T-cell (primary cell): ENCODE data around the gene GBA2. TPM values are rescaled to one million over a fixed set of nuclear protein-coding genes. Genes with fewer than 3 reads are reported as not detected.

Experiments used
- ATAC-seq, 4 experiments: fragments of 200-7000 bp in 3 of 4; fragments of 150-1000 bp in 1 of 4; cut with Tn5 transposase; replicated peaks in 1 of 4; 1 replicate in 3 of 4; 2 replicates in 1 of 4; pipeline ENCODE4 v1.10.0; 2021; ENCODE audit warnings: moderate library complexity in 3 of 4, mild to moderate bottlenecking in 2 of 4, moderate number of reproducible peaks in 1 of 4
- CTCF ChIA-PET, 2 donors: fragments of 300-600 bp; sonication (Branson Sonifier 250); formaldehyde crosslinking; loops; one replicate each; lab custom pipeline; 2022; ENCODE audit warnings: antibody characterized with exemption in 2 of 2; lab: Charles Lee
- POLR2A ChIA-PET, 2 donors: fragments of 300-600 bp; sonication (Branson Sonifier 250); formaldehyde crosslinking; loops; one replicate each; lab custom pipeline; 2022; ENCODE audit warnings: antibody characterized with exemption in 2 of 2; lab: Charles Lee
- DNase-seq, 35 experiments: peaks; one replicate each; pipeline versions ENCODE4 v3.0.0 to v3.0.0-alpha.2; 2013 to 2023
- H3K27ac ChIP-seq: one replicate; pipeline ENCODE4 v1.5.1; 2013; ENCODE audit warnings: low read length
- H3K27me3 ChIP-seq, 2 experiments: replicated peaks in 1 of 2; 1 replicate in 1 of 2; 2 replicates in 1 of 2; pipeline versions ENCODE4 v1.6.1 to v1.7.0; 2013; ENCODE audit warnings: low read length in 1 of 2, mixed read lengths in 1 of 2; ENCODE audit not compliant: control insufficient read depth in 2 of 2, insufficient read depth in 2 of 2; ENCODE audit errors: extremely low read depth in 1 of 2
- H3K36me3 ChIP-seq, 2 donors: 1 replicate in 1 of 2; 2 replicates in 1 of 2; pipeline versions ENCODE4 v1.6.1 to v1.7.0; 2013; ENCODE audit warnings: low read length in 1 of 2; ENCODE audit not compliant: control insufficient read depth in 2 of 2, insufficient read depth in 1 of 2; ENCODE audit errors: extremely low read depth in 1 of 2
- H3K4me1 ChIP-seq, 2 experiments: 1 replicate in 1 of 2; 2 replicates in 1 of 2; pipeline versions ENCODE4 v1.6.1 to v1.7.0; 2013; ENCODE audit warnings: low read length in 2 of 2, mixed read lengths in 1 of 2; ENCODE audit not compliant: insufficient read depth in 2 of 2, control insufficient read depth in 1 of 2; ENCODE audit errors: extremely low read depth in 1 of 2
- H3K4me3 ChIP-seq, 2 donors: 1 replicate in 1 of 2; 2 replicates in 1 of 2; pipeline versions ENCODE4 v1.5.1 to v1.7.0; 2013; ENCODE audit warnings: mild to moderate bottlenecking in 2 of 2, low read length in 1 of 2, moderate library complexity in 1 of 2; ENCODE audit not compliant: control insufficient read depth in 1 of 2; ENCODE audit errors: extremely low read depth in 1 of 2
- H3K9me3 ChIP-seq: 2 replicates; pipeline ENCODE4 v1.7.0; 2013
- H3K27ac Mint-ChIP-seq, 2 donors: one replicate each; pipeline ENCODE4 v1.8.0; 2020 to 2021; ENCODE audit warnings: mild to moderate bottlenecking in 2 of 2, mixed read lengths in 2 of 2
- H3K27me3 Mint-ChIP-seq, 2 donors: one replicate each; pipeline ENCODE4 v1.8.0; 2021 to 2022; ENCODE audit warnings: mixed read lengths in 2 of 2
- H3K36me3 Mint-ChIP-seq: one replicate; pipeline ENCODE4 v1.8.0; 2021; ENCODE audit warnings: mixed read lengths
- H3K4me1 Mint-ChIP-seq, 3 donors: one replicate each; pipeline ENCODE4 v1.8.0; 2020 to 2022; ENCODE audit warnings: mixed read lengths in 3 of 3, mild to moderate bottlenecking in 1 of 3
- H3K4me3 Mint-ChIP-seq, 3 donors: one replicate each; pipeline ENCODE4 v1.8.0; 2020 to 2022; ENCODE audit warnings: mild to moderate bottlenecking in 3 of 3, mixed read lengths in 3 of 3, moderate library complexity in 3 of 3
- H3K9me3 Mint-ChIP-seq, 3 donors: one replicate each; pipeline ENCODE4 v1.8.0; 2020 to 2022; ENCODE audit warnings: mixed read lengths in 3 of 3
- WGBS: methylation state at CpG from one replicate; pipeline ENCODE4 v1.1.5; 2013; ENCODE audit warnings: missing lambda C conversion rate; ENCODE audit not compliant: insufficient coverage; 5-methylcytosine and 5-hydroxymethylcytosine counted together
- total RNA-seq, 35 experiments: library from RNA in 6 of 35; stranded (reverse) in 6 of 35; fragments of 120-200 nt in 1 of 35; gene quantifications; one replicate each; pipeline versions ENCODE4 v1.2.1 to v1.2.4 and lab custom pipeline; 2013 to 2026

GBA2 gene
- total RNA-seq, 5 donors from 2014 or later (not counting 1 experiment from before 2014, with no cell fraction given), result 35.4 to 63.3 (median 60.1) TPM

DNA sequence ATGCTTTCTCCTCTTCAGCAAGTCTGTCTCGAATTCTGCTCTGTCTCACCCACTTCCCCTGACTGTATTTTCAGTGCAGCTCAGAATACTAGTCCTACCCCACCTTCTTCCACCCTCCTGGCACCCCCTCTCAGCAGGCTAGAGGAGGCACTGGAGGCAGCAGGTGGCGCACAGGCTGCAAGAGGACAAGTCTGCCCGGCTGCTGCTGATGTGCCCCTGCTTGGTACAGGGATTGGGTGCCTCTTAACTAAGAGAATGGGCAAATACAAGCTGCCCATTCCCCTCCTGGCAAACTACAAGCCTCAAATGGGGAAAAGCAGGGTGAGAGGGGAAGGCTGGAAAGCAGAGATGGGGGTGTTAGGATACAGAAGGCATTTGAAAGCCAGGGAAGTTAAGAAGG lies 22.1 kb downstream of the GBA2 start:
- DNase-seq, result peak in 32 of 35 experiments; percentile 23 to 68 (median 45)

DNA sequence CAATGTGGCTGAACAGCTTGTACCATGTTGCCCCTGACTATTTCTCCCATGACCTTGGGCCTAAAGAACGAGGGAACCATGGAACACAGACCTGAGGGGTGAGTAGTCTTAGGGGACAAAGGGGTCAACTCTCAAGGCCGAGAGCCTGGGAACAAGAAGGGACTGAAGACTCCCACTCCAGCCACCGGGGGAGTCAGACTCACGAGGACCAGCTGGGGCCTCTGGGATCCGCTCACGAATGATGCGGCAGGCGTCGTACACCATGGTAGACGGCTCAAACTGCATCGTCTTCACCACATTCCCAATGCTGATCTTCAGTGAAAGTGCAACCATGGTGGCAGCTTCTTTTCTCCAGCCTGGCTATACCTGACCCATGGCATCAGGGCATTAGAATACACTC lies 23.7 kb downstream of the GBA2 start:
- Histone ChIP-seq H3K9me3 (no peaks in the 10 kb centered on the region), H3K4me3 (no peak overlapping the region), H3K27me3 (no peaks in the 10 kb centered on the region), H3K4me1 (peaks cover 34 to 42% of the 10 kb centered on the region in 2 experiments), H3K36me3 (peaks cover 20 to 61% of the 10 kb centered on the region in 2 donors), H3K27ac (no peak overlapping the region)
- H3K36me3 Mint-ChIP-seq, result peaks cover 41% of the 10 kb centered on the region
- no peaks in the 10 kb centered on the region for H3K27me3 Mint-ChIP-seq
- ATAC-seq (no peak), DNase-seq (no peak)
- CTCF ChIA-PET, result interaction anchor here in 1 of 2 donors (0.9 to 1.5 kb wide), 2 partner anchors 69 to 122 kb away, joined by 3 to 4 read pairs; no protein-coding TSS in a partner anchor
- H3K9me3 Mint-ChIP-seq, result no peaks in the 10 kb centered on the region
- POLR2A ChIA-PET, result interaction anchor here in 1 of 2 donors (0.5 kb wide), 1 partner anchor 1649 kb away, joined by 4 read pairs; no protein-coding TSS in a partner anchor
- no peak overlapping the region for H3K27ac Mint-ChIP-seq
- H3K4me1 Mint-ChIP-seq, result peaks cover 3 to 13% (median 7%) of the 10 kb centered on the region in 3 donors
- 98% methylated on average over 10 of the region's 11 CpGs for WGBS
- no peak overlapping the region for H3K4me3 Mint-ChIP-seq

More for the DNA sequence above, 22.1 kb downstream of the GBA2 start:
- Mint-ChIP-seq H3K9me3 (no peaks in the 10 kb centered on the region), H3K4me3 (peak overlapping the region in 2 of 3 donors; percentile 26 to 34), H3K36me3 (peaks cover 33% of the 10 kb centered on the region), H3K27ac (no peak overlapping the region), H3K4me1 (peaks cover 3 to 7% (median 6%) of the 10 kb centered on the region in 3 donors), H3K27me3 (no peaks in the 10 kb centered on the region)
- CTCF ChIA-PET, result interaction anchor here (0.6 to 2.5 kb wide), 6 partner anchors 21 to 123 kb away, joined by 3 to 10 read pairs (median 4); partner anchors contain the start of genes CCDC107 (in 1 of the 2), GBA2 (in 1 of the 2), RGP1 (in 1 of the 2) and RMRP (in 1 of the 2)
- H3K9me3 ChIP-seq, result no peaks in the 10 kb centered on the region
- ATAC-seq, result peak; percentile 61 to 72 (median 64)
- H3K27me3 ChIP-seq, result no peaks in the 10 kb centered on the region
- H3K27ac ChIP-seq, result peak overlapping the region; percentile 33
- peaks cover 43 to 54% of the 10 kb centered on the region in 2 experiments for H3K4me1 ChIP-seq
- 0% methylated on average over 1 of the region's 3 CpGs for WGBS
- H3K4me3 ChIP-seq, result no peak overlapping the region
- peaks cover 18 to 46% of the 10 kb centered on the region in 2 donors for H3K36me3 ChIP-seq
- POLR2A ChIA-PET, result no interaction called here

DNA sequence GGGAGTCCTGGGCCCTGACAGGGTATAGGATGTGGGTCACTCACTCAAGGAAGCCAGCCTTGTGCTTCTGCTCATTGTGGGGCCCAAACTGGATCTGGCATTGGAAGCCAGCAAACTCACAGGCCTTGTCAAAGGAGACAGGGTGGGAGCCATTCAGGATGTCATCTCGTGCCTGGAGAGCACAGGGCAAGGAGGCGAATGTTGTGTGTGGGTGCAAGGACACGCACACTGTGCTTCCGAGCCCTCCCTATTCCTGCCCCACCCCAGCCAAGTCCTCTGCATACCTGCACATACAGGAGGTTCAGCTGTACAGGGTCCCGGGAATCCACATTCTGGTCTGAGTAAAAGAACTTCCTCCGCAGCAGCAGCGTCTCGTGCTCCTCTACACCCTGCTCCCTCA lies 25.1 kb downstream of the GBA2 start:
- POLR2A ChIA-PET, result no interaction called here
- 100% methylated on average over 4 of the region's 8 CpGs for WGBS
- H3K36me3 Mint-ChIP-seq, result peaks cover 50% of the 10 kb centered on the region
- ATAC-seq (no peak), DNase-seq (no peak)
- Histone ChIP-seq H3K36me3 (peaks cover 32 to 76% of the 10 kb centered on the region in 2 donors), H3K27me3 (no peaks in the 10 kb centered on the region), H3K4me1 (peaks cover 20 to 27% of the 10 kb centered on the region in 2 experiments), H3K27ac (no peak overlapping the region), H3K4me3 (no peak overlapping the region), H3K9me3 (no peaks in the 10 kb centered on the region)
- no peaks in the 10 kb centered on the region for H3K9me3 Mint-ChIP-seq
- H3K4me3 Mint-ChIP-seq, result no peak overlapping the region
- H3K27ac Mint-ChIP-seq, result no peak overlapping the region
- H3K4me1 Mint-ChIP-seq, result peaks cover 6 to 13% (median 7%) of the 10 kb centered on the region in 3 donors
- no peaks in the 10 kb centered on the region for H3K27me3 Mint-ChIP-seq
- CTCF ChIA-PET, result no interaction called here

DNA sequence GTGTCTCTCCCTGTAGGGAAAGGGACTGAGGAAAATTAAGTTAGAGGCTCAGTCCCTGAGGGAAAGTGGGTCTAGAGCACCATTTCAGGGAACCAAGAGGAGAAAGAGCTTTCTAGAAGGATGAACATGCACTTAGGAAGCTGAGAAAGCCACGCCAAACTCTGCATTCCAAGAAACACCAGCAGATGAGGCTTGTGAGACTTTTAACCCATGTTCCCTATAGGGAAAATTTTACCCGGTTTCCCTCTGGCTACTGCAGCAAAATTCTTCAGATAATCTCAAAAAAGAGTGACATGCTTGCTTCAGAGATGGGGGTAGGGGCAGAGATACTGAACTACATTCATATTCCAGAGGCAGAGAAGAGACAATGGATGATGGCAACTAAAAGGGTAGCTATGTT lies 25.6 kb downstream of the GBA2 start:
- H3K9me3 Mint-ChIP-seq, result no peaks in the 10 kb centered on the region
- peaks cover 52% of the 10 kb centered on the region for H3K36me3 Mint-ChIP-seq
- ChIA-PET POLR2A (no interaction called here), CTCF (no interaction called here)
- H3K4me1 ChIP-seq, result peaks cover 16 to 23% of the 10 kb centered on the region in 2 experiments
- WGBS, result no CpG with 5 or more reads among the region's 2 CpGs
- no peaks in the 10 kb centered on the region for H3K27me3 Mint-ChIP-seq
- ATAC-seq (no peak), DNase-seq (no peak)
- no peak overlapping the region for H3K27ac Mint-ChIP-seq
- H3K27me3 ChIP-seq, result no peaks in the 10 kb centered on the region
- no peak overlapping the region for H3K4me3 Mint-ChIP-seq
- no peaks in the 10 kb centered on the region for H3K9me3 ChIP-seq
- no peak overlapping the region for H3K4me3 ChIP-seq
- peaks cover 6 to 13% (median 7%) of the 10 kb centered on the region in 3 donors for H3K4me1 Mint-ChIP-seq
- peaks cover 33 to 81% of the 10 kb centered on the region in 2 donors for H3K36me3 ChIP-seq
- no peak overlapping the region for H3K27ac ChIP-seq

DNA sequence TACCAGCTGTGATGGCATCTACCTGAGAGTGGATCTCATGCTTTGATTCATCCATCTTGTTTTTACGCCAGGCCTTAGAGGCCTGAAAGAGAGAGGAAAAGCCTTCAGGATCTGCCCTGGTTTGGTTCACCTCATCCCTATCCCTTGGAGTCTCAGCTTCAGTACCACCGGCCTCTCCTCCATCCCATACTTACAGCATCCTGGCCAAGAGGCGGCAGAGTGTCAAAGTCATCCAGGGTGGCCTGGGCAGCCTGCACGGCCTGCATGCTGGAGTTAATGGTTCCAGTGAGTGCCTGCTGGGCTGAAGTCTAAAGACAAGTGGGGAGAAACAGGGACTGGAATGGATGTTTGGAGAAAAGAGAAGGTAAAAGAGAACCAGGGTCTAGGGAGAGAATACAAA lies 29.5 kb downstream of the GBA2 start:
- peaks cover 70% of the 10 kb centered on the region for H3K36me3 Mint-ChIP-seq
- H3K27ac Mint-ChIP-seq, result no peak overlapping the region
- H3K4me1 ChIP-seq, result no peaks in the 10 kb centered on the region
- no peaks in the 10 kb centered on the region for H3K9me3 ChIP-seq
- WGBS, result 100% methylated on average over 1 of the region's 4 CpGs
- DNase-seq, result no peak
- no peak overlapping the region for H3K4me3 Mint-ChIP-seq
- peaks cover 51 to 100% of the 10 kb centered on the region in 2 donors for H3K36me3 ChIP-seq
- no peaks in the 10 kb centered on the region for H3K27me3 Mint-ChIP-seq
- ATAC-seq, result no peak
- H3K4me3 ChIP-seq, result no peak overlapping the region
- ChIA-PET CTCF (interaction anchor here in 1 of 2 donors (0.5 kb wide), 1 partner anchor 70 kb away, joined by 4 read pairs; no protein-coding TSS in a partner anchor), POLR2A (no interaction called here)
- no peaks in the 10 kb centered on the region for H3K9me3 Mint-ChIP-seq
- H3K27me3 ChIP-seq, result no peaks in the 10 kb centered on the region
- no peak overlapping the region for H3K27ac ChIP-seq
- H3K4me1 Mint-ChIP-seq, result peaks cover 0 to 13% (median 3%) of the 10 kb centered on the region in 3 donors

DNA sequence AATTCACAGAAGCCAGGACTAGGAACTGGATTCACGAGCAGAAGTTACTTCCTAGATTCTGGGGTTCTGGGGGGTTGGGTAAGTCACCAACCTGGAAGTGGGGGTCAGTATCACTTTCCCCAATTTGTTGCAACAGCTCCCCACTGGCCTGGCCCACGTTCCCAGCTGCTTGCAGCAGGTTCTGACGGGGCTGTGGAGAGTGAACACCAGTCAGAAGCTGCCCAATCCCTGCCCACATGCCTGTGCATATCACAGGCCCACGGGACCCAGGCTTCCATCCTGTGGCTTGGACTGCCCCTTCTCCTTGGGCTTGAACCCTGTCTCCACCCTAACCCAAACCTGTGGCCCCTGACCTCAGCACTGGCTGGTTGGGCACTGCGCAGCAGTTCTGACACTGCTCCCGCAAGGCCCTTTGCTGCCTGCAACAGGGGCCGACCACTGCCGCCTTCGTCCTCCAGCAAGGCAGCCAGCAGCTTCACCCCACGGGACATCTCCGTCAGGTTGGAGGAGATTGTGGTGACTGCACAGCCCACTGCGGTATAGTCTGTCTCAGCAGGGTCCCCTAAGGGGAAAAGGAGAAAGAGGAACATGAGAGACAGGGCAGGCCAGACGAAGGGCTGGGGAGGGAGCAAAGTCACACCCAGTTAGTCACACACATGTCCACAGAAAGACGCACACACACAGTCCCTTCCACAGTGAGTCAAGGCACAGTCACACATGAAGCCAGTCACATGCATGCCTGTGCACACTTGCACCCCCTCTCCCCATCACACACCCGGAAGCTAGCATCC lies 30.1 kb downstream of the GBA2 start:
- ATAC-seq, result no peak
- H3K36me3 ChIP-seq, result peaks cover 51 to 100% of the 10 kb centered on the region in 2 donors
- no peak overlapping the region for H3K4me3 Mint-ChIP-seq
- H3K27ac ChIP-seq, result no peak overlapping the region
- H3K4me1 Mint-ChIP-seq, result peaks cover 0 to 13% (median 3%) of the 10 kb centered on the region in 3 donors
- peak in 1 of 35 experiments; percentile 9 for DNase-seq
- no peaks in the 10 kb centered on the region for H3K9me3 ChIP-seq
- no peaks in the 10 kb centered on the region for H3K27me3 ChIP-seq
- no peaks in the 10 kb centered on the region for H3K4me1 ChIP-seq
- H3K9me3 Mint-ChIP-seq, result no peaks in the 10 kb centered on the region
- H3K36me3 Mint-ChIP-seq, result peaks cover 70% of the 10 kb centered on the region
- CTCF ChIA-PET, result no interaction called here
- no peak overlapping the region for H3K4me3 ChIP-seq
- POLR2A ChIA-PET, result no interaction called here
- no peak overlapping the region for H3K27ac Mint-ChIP-seq
- 92% methylated on average over 10 of the region's 15 CpGs for WGBS
- no peaks in the 10 kb centered on the region for H3K27me3 Mint-ChIP-seq
